RWPE2 (cell line): ENCODE results near the gene MISP.

Experiments used
- ATAC-seq: fragments of 200-7000 bp; cut with Tn5 transposase; 3 replicates; pipeline ENCODE4 v1.9.1; 2021; ENCODE audit warnings: low read depth
- DNase-seq: peaks from one replicate; pipeline ENCODE4 v3.0.0-alpha.2; 2020; ENCODE audit warnings: low spot score
- H3K27ac ChIP-seq: fragments of 450-650 bp; 2 replicates; pipeline ENCODE4 v1.5.1; 2017; ENCODE audit warnings: mild to moderate bottlenecking; ENCODE audit not compliant: poor library complexity, severe bottlenecking
- H3K27me3 ChIP-seq: fragments of 250-450 bp; sonication (Bioruptor Pico); 2 replicates; pipeline ENCODE4 v1.5.1; 2021; ENCODE audit warnings: mild to moderate bottlenecking, moderate library complexity; ENCODE audit not compliant: insufficient read depth, poor library complexity, severe bottlenecking
- H3K36me3 ChIP-seq: fragments of 250-450 bp; sonication (Bioruptor Pico); 2 replicates; pipeline ENCODE4 v1.5.1; 2020; ENCODE audit warnings: low read depth, mild to moderate bottlenecking, moderate library complexity
- H3K4me1 ChIP-seq: fragments of 250-450 bp; sonication (Bioruptor Pico); 2 replicates; pipeline ENCODE4 v1.5.1; 2021; ENCODE audit warnings: mild to moderate bottlenecking, moderate library complexity; ENCODE audit not compliant: insufficient read depth, poor library complexity, severe bottlenecking
- H3K4me3 ChIP-seq: fragments of 250-450 bp; sonication (Bioruptor Pico); 2 replicates; pipeline ENCODE4 v1.5.1; 2021; ENCODE audit warnings: mild to moderate bottlenecking, moderate library complexity; ENCODE audit not compliant: severe bottlenecking
- H3K9me3 ChIP-seq: fragments of 250-450 bp; sonication (Bioruptor Pico); 2 replicates; pipeline ENCODE4 v1.5.1; 2021; ENCODE audit warnings: mild to moderate bottlenecking, moderate library complexity; ENCODE audit not compliant: severe bottlenecking
- TF ChIP-seq, protein P1 (sequence below): fragments of 450-650 bp; IDR thresholded peaks from one replicate; pipeline ENCODE4 v1.5.1; 2017; ENCODE audit warnings: mild to moderate bottlenecking, moderate library complexity; ENCODE audit not compliant: poor library complexity, severe bottlenecking

The MISP gene

DNA sequence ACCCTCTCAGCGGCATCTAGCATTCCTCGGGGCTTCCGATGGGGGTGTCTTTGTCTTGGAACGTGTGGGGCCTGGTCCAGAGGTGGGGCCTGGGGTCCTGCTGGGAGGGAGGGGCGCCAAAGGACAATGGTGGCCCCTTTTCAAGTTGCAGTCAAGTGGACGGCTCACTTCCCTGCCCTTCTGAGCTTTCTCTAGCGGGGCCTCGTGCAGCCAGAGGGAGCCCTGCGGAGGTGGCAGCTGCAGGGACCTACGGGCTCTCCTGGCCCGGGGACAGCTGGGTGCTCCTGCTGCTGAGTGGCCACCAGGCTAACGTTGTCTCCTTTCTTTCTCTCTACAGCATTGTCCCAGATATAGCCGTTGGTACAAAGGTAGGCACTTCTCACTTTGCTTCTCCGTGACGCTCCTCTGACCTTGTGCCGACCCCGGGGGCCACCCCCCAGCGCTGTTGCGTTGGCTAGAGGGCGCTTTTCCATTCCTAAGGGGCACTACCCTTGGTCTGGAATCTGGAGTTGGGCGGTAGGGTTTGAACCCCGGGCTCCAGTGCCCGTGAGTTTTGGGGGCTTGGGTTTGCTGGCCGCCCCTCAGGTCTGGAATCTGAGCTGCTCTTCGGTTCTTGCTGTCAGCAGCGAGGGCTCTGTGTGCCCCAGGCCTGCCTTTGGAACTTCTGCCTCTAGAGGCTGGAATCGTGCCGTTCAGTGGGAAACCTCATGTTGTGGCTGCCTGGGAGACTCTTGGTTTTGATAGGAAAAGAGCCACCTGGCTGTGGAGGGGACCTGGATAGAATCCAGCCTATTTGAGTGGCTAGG is 48.4 kb downstream of the MISP start:
- peak overlapping the region; percentile 89 for H3K27ac ChIP-seq
- ATAC-seq, result no peak

GRCh38 chr19:800360-801029 is 49.6 kb downstream of the MISP start:
- no peak for DNase-seq
- H3K4me3 ChIP-seq, result peak overlapping the region; percentile 73

More for the DNA sequence above, 48.4 kb downstream of the MISP start:
- peaks cover 64% of the 10 kb centered on the region for H3K36me3 ChIP-seq
- no peak for DNase-seq
- TF ChIP-seq, protein P1, sequence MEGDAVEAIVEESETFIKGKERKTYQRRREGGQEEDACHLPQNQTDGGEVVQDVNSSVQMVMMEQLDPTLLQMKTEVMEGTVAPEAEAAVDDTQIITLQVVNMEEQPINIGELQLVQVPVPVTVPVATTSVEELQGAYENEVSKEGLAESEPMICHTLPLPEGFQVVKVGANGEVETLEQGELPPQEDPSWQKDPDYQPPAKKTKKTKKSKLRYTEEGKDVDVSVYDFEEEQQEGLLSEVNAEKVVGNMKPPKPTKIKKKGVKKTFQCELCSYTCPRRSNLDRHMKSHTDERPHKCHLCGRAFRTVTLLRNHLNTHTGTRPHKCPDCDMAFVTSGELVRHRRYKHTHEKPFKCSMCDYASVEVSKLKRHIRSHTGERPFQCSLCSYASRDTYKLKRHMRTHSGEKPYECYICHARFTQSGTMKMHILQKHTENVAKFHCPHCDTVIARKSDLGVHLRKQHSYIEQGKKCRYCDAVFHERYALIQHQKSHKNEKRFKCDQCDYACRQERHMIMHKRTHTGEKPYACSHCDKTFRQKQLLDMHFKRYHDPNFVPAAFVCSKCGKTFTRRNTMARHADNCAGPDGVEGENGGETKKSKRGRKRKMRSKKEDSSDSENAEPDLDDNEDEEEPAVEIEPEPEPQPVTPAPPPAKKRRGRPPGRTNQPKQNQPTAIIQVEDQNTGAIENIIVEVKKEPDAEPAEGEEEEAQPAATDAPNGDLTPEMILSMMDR, result peak; percentile 39
- H3K4me1 ChIP-seq, result peaks cover 9% of the 10 kb centered on the region
- H3K4me3 ChIP-seq, result peak overlapping the region; percentile 73
- no peaks in the 10 kb centered on the region for H3K27me3 ChIP-seq
- H3K9me3 ChIP-seq, result no peaks in the 10 kb centered on the region

GRCh38 chr19:801030-801860 is 50.3 kb downstream of the MISP start:
- H3K4me3 ChIP-seq, result peak overlapping the region; percentile 73
- no peaks in the 10 kb centered on the region for H3K9me3 ChIP-seq
- H3K4me1 ChIP-seq, result peaks cover 9% of the 10 kb centered on the region
- ATAC-seq (peak; percentile 4; the same call in 2 of the 3 replicates), DNase-seq (no peak)
- H3K36me3 ChIP-seq, result peaks cover 80% of the 10 kb centered on the region
- no peaks in the 10 kb centered on the region for H3K27me3 ChIP-seq
- TF ChIP-seq, protein P1, result no peak
- H3K27ac ChIP-seq, result peak overlapping the region; percentile 89

More at GRCh38 chr19:800360-801029, 49.6 kb downstream of the MISP start:
- Histone ChIP-seq H3K9me3 (no peaks in the 10 kb centered on the region), H3K4me1 (peaks cover 9% of the 10 kb centered on the region), H3K27ac (peak overlapping the region; percentile 89), H3K36me3 (peaks cover 76% of the 10 kb centered on the region), H3K27me3 (no peaks in the 10 kb centered on the region)
- no peak for ATAC-seq
- TF ChIP-seq, protein P1, result no peak

DNA sequence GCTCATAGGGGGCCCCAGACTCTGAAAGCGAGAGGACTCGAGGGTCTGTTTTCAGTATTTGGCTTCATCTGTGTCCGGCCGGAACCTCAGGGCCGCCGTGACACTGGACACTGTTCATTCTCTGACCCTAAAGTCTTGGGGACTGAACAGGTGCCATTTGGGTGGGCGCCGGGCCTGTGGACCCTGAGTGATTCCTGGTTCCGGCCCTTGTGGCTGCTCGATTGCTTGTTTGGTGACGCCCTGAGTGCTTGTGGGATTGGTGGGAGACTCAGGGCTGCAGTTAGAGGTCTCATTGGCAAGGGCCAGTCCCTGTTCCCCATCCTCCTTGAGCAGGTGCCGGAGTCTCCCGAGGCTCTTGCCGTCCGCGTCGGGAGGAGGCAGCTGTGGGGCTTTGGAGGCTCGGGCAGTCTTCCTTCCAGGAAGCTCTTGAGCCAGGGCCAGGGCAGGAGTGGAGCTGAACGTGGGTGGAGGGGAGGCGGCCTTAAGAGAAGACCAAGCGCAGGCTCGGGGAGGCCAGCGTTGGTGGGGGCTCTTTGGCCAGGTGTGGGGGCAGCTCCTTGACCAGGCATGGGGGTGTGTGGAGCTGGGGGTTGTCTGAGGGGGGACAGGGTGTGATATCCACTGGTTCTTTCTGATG is 51.1 kb downstream of the MISP start:
- ATAC-seq, result no peak
- H3K27me3 ChIP-seq, result no peaks in the 10 kb centered on the region
- peaks cover 87% of the 10 kb centered on the region for H3K36me3 ChIP-seq
- peak overlapping the region; percentile 89 for H3K27ac ChIP-seq
- no peaks in the 10 kb centered on the region for H3K9me3 ChIP-seq
- TF ChIP-seq, protein P1, result no peak
- peaks cover 9% of the 10 kb centered on the region for H3K4me1 ChIP-seq
- DNase-seq, result no peak
- peak overlapping the region; percentile 73 for H3K4me3 ChIP-seq
